Esophagus muscularis mucosa (tissue), 3 donors: Measurements from ENCODE around the gene PSME3.

Source experiments
- CTCF ChIP-seq, 3 experiments: fragments of 200-600 bp in 2 of 3; fragments of 450-650 bp in 1 of 3; sonication (generic) in 2 of 3; IDR thresholded peaks; one replicate each; pipeline ENCODE4 v1.5.1; 2017 to 2019; ENCODE audit warnings: antibody characterized with exemption in 3 of 3, mild to moderate bottlenecking in 2 of 3, moderate library complexity in 1 of 3
- POLR2A ChIP-seq: fragments of 450-650 bp; IDR thresholded peaks from one replicate; pipeline ENCODE4 v1.6.1; 2017; ENCODE audit warnings: antibody characterized with exemption, moderate library complexity, mild to moderate bottlenecking, low read depth
- POLR2AphosphoS5 ChIP-seq, 2 donors: sonication (generic); formaldehyde crosslinking; IDR thresholded peaks; one replicate each; pipeline ENCODE4 v1.6.1; 2017; ENCODE audit warnings: antibody characterized with exemption in 2 of 2

- TF ChIP-seq CTCF (IDR thresholded peaks at IDR 0.05) (no peak), POLR2AphosphoS5 (IDR thresholded peaks at IDR 0.05) (no peak), POLR2A (no peak)
Measured at GRCh38 chr17:42833767-42834422, 698 bp downstream of the PSME3 start.
